Kidney (tissue), 14 donors: ENCODE data around the gene PROS1. TPM values are rescaled to one million over a fixed set of nuclear protein-coding genes. Genes with fewer than 3 reads are reported as not detected.

Experiments
- DNase-seq, 5 donors: peaks; one replicate each; pipeline ENCODE4 v3.0.0-alpha.2; 2013 to 2020
- FAIRE-seq: peaks from 2 replicates; lab custom pipeline; 2012; peaks lifted over from hg19 to GRCh38; lab: Jason Lieb, UNC
- H3K27ac ChIP-seq, 2 donors: one replicate each; pipeline ENCODE4 v1.7.0; 2013; ENCODE audit warnings: low read depth in 2 of 2, low read length in 2 of 2, inconsistent platforms in 1 of 2
- H3K27me3 ChIP-seq: one replicate; pipeline ENCODE4 v1.7.1; 2013; ENCODE audit warnings: low read length, inconsistent platforms; ENCODE audit not compliant: control insufficient read depth, insufficient read depth
- H3K36me3 ChIP-seq, 3 donors: one replicate each; pipeline versions ENCODE4 v1.7.0 to v1.7.1; 2013; ENCODE audit warnings: low read length in 3 of 3, control low read depth in 1 of 3, inconsistent platforms in 1 of 3; ENCODE audit not compliant: insufficient read depth in 3 of 3, control insufficient read depth in 2 of 3
- H3K4me1 ChIP-seq, 3 donors: one replicate each; pipeline versions ENCODE4 v1.7.0 to v1.7.1; 2013; ENCODE audit warnings: low read length in 3 of 3, inconsistent platforms in 1 of 3, low read depth in 1 of 3; ENCODE audit not compliant: control insufficient read depth in 2 of 3, insufficient read depth in 2 of 3
- H3K4me3 ChIP-seq, 3 donors: one replicate each; pipeline versions ENCODE4 v1.7.0 to v1.8.1; 2013; ENCODE audit warnings: low read length in 3 of 3, control low read depth in 1 of 3, inconsistent platforms in 1 of 3
- H3K9ac ChIP-seq, 3 donors: one replicate each; pipeline versions ENCODE4 v1.7.0 to v1.7.1; 2013; ENCODE audit warnings: low read length in 3 of 3, control low read depth in 1 of 3, inconsistent platforms in 1 of 3
- H3K9me3 ChIP-seq, 3 donors: one replicate each; pipeline versions ENCODE4 v1.7.0 to v1.7.1; 2013; ENCODE audit warnings: low read length in 3 of 3, control low read depth in 1 of 3, inconsistent platforms in 1 of 3; ENCODE audit not compliant: control insufficient read depth in 2 of 3, insufficient read depth in 1 of 3
- intact Hi-C: fragments of 100-400 bp; cut with DNase I; formaldehyde crosslinking; loops from one replicate; pipeline ENCODE4 v1.11.1; 2022
- polyA plus RNA-seq: library from polyadenylated mRNA; stranded (reverse); fragments of 350-450 nt; fragmentation: Illumina TruSeq; extraction: RNeasy Lipid Tissue Mini Kit (QIAGEN cat#74804); gene quantifications from one replicate; pipeline ENCODE4 v1.2.3, GENCODE V29; 2014; ENCODE audit warnings: low read depth, low replicate concordance; ENCODE audit not compliant: insufficient read depth
- total RNA-seq: library from RNA; stranded (reverse); fragmentation: NEBNext Ultra II Directional; extraction: Animal tissue kit (Norgen Biotek cat#: 25700); gene quantifications from one replicate; pipeline ENCODE4 v1.2.1, GENCODE V29; 2021
- TF ChIP-seq, protein P1 (sequence below): IDR thresholded peaks from 3 replicates; pipeline ENCODE4 v1.5.1; 2012; ENCODE audit warnings: mild to moderate bottlenecking, moderate library complexity, borderline replicate concordance; ENCODE audit not compliant: insufficient read depth; ENCODE audit errors: extremely low read depth
- donor health status: control.
- donor health status: control.
- donor health status: control.
- donor health status: control.
- donor health status: control.
- donor health status: DM: yes; HTN: yes; CAD: no.
- donor health status: Normal renal cell carcinoma (clear cell type).

Gene PROS1
- total and polyA plus RNA-seq, 2 donors from 2014 or later, result 30.0 to 56.2 TPM

DNA sequence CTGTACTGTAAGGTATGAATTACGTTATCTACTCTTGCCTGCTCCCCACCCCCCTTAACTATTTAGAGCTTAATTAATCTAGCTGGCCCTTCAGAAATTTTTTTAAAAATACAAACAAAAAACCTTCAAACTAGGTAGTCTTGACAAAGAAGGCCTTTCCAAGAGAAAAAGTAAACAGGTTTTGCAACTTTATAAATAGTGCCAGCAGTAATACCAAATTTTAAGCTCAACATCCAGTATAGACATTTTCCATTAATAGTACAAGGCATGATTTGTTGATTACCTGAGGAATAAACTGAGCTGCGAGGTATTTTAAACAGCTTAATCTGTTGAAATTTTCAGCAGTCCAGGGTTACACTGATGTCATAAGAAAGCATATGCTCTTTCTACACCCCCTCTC is 34.6 kb upstream of the PROS1 start:
- H3K36me3 ChIP-seq, result no peaks in the 10 kb centered on the region
- H3K4me1 ChIP-seq, result no peaks in the 10 kb centered on the region
- H3K9ac ChIP-seq, result no peak overlapping the region
- intact Hi-C loops, result no loop called here
- no peak overlapping the region for H3K4me3 ChIP-seq
- H3K27ac ChIP-seq, result no peak overlapping the region
- no peaks in the 10 kb centered on the region for H3K27me3 ChIP-seq
- FAIRE-seq (no peak), DNase-seq (no peak)
- no peaks in the 10 kb centered on the region for H3K9me3 ChIP-seq
- TF ChIP-seq, protein P1, sequence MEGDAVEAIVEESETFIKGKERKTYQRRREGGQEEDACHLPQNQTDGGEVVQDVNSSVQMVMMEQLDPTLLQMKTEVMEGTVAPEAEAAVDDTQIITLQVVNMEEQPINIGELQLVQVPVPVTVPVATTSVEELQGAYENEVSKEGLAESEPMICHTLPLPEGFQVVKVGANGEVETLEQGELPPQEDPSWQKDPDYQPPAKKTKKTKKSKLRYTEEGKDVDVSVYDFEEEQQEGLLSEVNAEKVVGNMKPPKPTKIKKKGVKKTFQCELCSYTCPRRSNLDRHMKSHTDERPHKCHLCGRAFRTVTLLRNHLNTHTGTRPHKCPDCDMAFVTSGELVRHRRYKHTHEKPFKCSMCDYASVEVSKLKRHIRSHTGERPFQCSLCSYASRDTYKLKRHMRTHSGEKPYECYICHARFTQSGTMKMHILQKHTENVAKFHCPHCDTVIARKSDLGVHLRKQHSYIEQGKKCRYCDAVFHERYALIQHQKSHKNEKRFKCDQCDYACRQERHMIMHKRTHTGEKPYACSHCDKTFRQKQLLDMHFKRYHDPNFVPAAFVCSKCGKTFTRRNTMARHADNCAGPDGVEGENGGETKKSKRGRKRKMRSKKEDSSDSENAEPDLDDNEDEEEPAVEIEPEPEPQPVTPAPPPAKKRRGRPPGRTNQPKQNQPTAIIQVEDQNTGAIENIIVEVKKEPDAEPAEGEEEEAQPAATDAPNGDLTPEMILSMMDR, result no peak

DNA sequence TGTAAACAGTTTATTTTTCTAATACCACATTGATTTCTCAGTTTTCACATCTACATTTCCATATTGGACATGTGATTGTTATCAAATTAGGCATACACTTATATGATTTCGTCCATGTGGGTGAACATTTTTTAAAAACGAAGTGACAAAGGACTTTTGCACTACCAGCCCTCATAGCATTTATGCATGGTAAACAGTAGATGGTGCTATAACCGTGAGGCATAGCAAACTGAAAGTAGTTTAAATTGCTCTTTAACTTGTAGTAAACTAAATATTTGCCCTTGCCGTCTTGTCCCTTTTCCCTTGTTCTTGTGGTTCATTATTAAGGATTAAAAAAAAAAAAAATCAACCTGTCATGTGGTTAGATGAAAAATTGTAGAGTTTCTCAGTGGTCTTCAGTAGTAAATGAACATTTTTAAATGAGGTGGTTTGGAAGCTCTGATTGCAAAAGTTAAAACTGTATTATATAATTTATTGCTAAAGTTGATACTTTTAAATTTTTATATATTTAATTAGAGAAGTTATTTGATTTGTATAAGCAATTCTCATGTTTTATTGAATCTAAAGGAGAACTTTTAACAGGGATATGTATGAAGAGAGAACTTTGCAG is 30.7 kb upstream of the PROS1 start:
- TF ChIP-seq, protein P1, result peak; percentile 73
- Histone ChIP-seq H3K9ac (peak overlapping the region in 1 of 3 donors; percentile 31), H3K9me3 (no peaks in the 10 kb centered on the region), H3K27me3 (no peaks in the 10 kb centered on the region), H3K27ac (no peak overlapping the region), H3K4me3 (peak overlapping the region in 2 of 3 donors; percentile 47 to 57), H3K4me1 (no peaks in the 10 kb centered on the region), H3K36me3 (no peaks in the 10 kb centered on the region)
- FAIRE-seq (peak; percentile 92), DNase-seq (peak in 2 of 5 donors; percentile 60 to 70)
- intact Hi-C loops, result no loop called here

DNA sequence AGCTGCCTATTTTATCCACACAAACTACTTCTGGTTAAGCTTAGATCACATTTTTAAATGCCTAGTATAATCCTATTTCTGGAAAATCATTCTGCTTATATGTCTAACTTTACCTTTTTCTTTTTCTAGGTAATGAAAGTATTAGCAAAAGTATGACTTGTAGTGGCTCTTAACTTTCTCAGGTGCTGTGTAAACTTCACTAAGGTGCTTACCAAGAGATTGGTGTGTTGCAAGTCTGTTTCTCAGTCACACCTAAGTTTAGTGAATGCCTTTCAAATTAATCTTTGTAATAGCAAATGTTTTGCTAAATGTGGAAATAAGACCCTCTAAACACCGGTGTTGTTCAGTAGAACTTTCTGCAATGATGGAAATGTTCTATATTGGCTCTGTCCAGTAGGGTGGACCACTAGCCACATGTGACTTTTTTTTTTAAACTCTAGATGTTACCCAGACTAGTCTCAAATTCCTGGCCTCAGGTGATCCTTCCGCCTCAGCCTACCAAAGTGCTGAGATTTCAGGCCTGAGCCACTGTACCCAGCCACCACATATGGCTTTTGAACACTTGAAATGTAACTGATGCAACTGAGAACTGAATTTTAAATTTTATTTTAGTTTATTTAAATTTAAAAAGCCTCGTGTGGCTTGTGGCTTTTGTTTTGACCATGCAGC is 28.3 kb upstream of the PROS1 start:
- no peak overlapping the region for H3K27ac ChIP-seq
- TF ChIP-seq, protein P1, result no peak

More for the DNA sequence above, 28.3 kb upstream of the PROS1 start:
- Histone ChIP-seq H3K27me3 (no peaks in the 10 kb centered on the region), H3K9ac (no peak overlapping the region), H3K36me3 (no peaks in the 10 kb centered on the region), H3K4me3 (no peak overlapping the region), H3K9me3 (no peaks in the 10 kb centered on the region), H3K4me1 (no peaks in the 10 kb centered on the region)
- intact Hi-C loops, result no loop called here
- FAIRE-seq (no peak), DNase-seq (no peak)
